ENCODE measurements around the gene GBP6. TPM values are rescaled to one million over a fixed set of nuclear protein-coding genes. Genes with fewer than 3 reads are reported as not detected.

Gene GBP6
- total RNA-seq = under 1 TPM in 1 of 3 donors, not detected in 2; 0.44 TPM

- DNase-seq (ENCODE audit: low spot score in 2 of 2) = no peak
- Histone ChIP-seq H3K27me3 (no peaks in the 10 kb centered on the region), H3K36me3 (no peaks in the 10 kb centered on the region), H3K4me1 (peaks cover 0 to 4% of the 10 kb centered on the region in 2 donors), H3K4me3 (peak within 1 kb of the TSS in 2 of 3 donors; percentile 27 to 50), H3K27ac (peak within 1 kb of the TSS; percentile 64 to 68), H3K9me3 (no peaks in the 10 kb centered on the region)
- intact Hi-C loops (cut with DNase I; ENCODE audit: low total_unique reads) = no loop called here
- TF ChIP-seq POLR2A (IDR thresholded peaks at IDR 0.05) (no peak), POLR2AphosphoS5 (IDR thresholded peaks at IDR 0.05) (no peak), CTCF (IDR thresholded peaks at IDR 0.05) (no peak)
These were observed at the start of gene GBP6 for GRCh38 chr1:89363638-89364536. Gene GBP6, plus strand, starts transcription at chr1:89364059. Its CDS starts 4,493 bp downstream, at chr1:89368552.

- intact Hi-C loops (cut with DNase I; ENCODE audit: low total_unique reads) = no loop called here
- TF ChIP-seq POLR2A (IDR thresholded peaks at IDR 0.05) (no peak), CTCF (IDR thresholded peaks at IDR 0.05) (no peak), POLR2AphosphoS5 (IDR thresholded peaks at IDR 0.05) (no peak)
- no peak overlapping the region for H3K4me3 ChIP-seq
- H3K4me1 ChIP-seq = no peaks in the 10 kb centered on the region
- no peaks in the 10 kb centered on the region for H3K27me3 ChIP-seq
- H3K27ac ChIP-seq = no peak overlapping the region
- DNase-seq (ENCODE audit: low spot score in 2 of 2) = no peak
- peaks cover 9 to 19% of the 10 kb centered on the region in 2 donors for H3K9me3 ChIP-seq
- H3K36me3 ChIP-seq = no peaks in the 10 kb centered on the region
These were observed 41.5 kb upstream of the GBP6 start for GRCh38 chr1:89322402-89322801.

- no peaks in the 10 kb centered on the region for H3K4me1 ChIP-seq
- TF ChIP-seq CTCF (IDR thresholded peaks at IDR 0.05) = no peak
- no peak for TF ChIP-seq POLR2A (IDR thresholded peaks at IDR 0.05)
- no peak for TF ChIP-seq POLR2AphosphoS5 (IDR thresholded peaks at IDR 0.05)
- H3K27ac ChIP-seq = no peak overlapping the region
- DNase-seq (ENCODE audit: low spot score in 2 of 2) = no peak
- H3K9me3 ChIP-seq = no peaks in the 10 kb centered on the region
- intact Hi-C loops (cut with DNase I; ENCODE audit: low total_unique reads) = no loop called here
- no peak overlapping the region for H3K4me3 ChIP-seq
- no peaks in the 10 kb centered on the region for H3K27me3 ChIP-seq
- no peaks in the 10 kb centered on the region for H3K36me3 ChIP-seq
These were observed 32.0 kb upstream of the GBP6 start for GRCh38 chr1:89331890-89332289.

GRCh38 chr1:89332461-89332860 is 31.4 kb upstream of the GBP6 start:
- no peak overlapping the region for H3K4me3 ChIP-seq
- no peak for DNase-seq (ENCODE audit: low spot score in 2 of 2)
- TF ChIP-seq POLR2AphosphoS5 (IDR thresholded peaks at IDR 0.05) (no peak), CTCF (IDR thresholded peaks at IDR 0.05) (no peak), POLR2A (IDR thresholded peaks at IDR 0.05) (no peak)
- no peaks in the 10 kb centered on the region for H3K9me3 ChIP-seq
- H3K27me3 ChIP-seq = no peaks in the 10 kb centered on the region
- H3K36me3 ChIP-seq = no peaks in the 10 kb centered on the region
- no peaks in the 10 kb centered on the region for H3K4me1 ChIP-seq
- intact Hi-C loops (cut with DNase I; ENCODE audit: low total_unique reads) = no loop called here
- H3K27ac ChIP-seq = no peak overlapping the region

GRCh38 chr1:89335486-89335885 is 28.4 kb upstream of the GBP6 start:
- no peaks in the 10 kb centered on the region for H3K27me3 ChIP-seq
- H3K4me1 ChIP-seq = no peaks in the 10 kb centered on the region
- H3K36me3 ChIP-seq = no peaks in the 10 kb centered on the region
- no peak for TF ChIP-seq POLR2AphosphoS5 (IDR thresholded peaks at IDR 0.05)
- no peak for TF ChIP-seq POLR2A (IDR thresholded peaks at IDR 0.05)
- H3K4me3 ChIP-seq = no peak overlapping the region
- intact Hi-C loops (cut with DNase I; ENCODE audit: low total_unique reads) = loop anchor here (5.0 kb wide), 1 partner anchor 302 kb away; no protein-coding TSS in a partner anchor
- no peak for DNase-seq (ENCODE audit: low spot score in 2 of 2)
- H3K27ac ChIP-seq = no peak overlapping the region
- H3K9me3 ChIP-seq = no peaks in the 10 kb centered on the region

All from breast epithelium (tissue), 4 donors.